Measurements from ENCODE around the gene ATG2B. TPM values are rescaled to one million over a fixed set of nuclear protein-coding genes. Genes with fewer than 3 reads are reported as not detected.

Gene ATG2B
- total and polyA plus RNA-seq, 2 donors (not counting 1 experiment from before 2014, with no cell fraction given) = 8.1 to 39.6 TPM

DNA sequence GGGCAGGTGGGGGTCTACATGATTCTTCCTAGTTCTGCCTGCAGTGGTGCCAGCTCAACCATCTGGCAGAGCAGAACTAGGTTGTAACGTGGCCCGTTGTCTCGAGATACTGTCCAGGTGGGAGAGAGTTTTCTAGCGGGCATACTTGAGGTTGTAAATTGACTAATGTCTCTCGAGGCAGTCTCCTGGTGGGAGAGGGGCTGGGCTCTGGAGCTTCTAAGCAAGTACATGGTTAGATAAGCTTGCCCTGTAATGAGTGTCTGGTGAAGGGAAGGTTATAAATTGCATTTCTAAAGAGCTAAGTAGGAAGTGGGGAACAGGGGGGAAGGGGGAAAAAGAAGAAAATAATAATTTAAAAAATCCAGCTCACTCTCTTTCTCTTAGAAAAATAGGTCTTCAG, 89.0 kb downstream of the ATG2B start:
- H3K79me2 ChIP-seq (ENCODE audit: control insufficient read depth, insufficient read depth, low read length) = no peaks in the 10 kb centered on the region
- no peak for TF ChIP-seq EZH2 (IDR thresholded peaks at IDR 0.05; ENCODE audit: borderline replicate concordance, insufficient read depth, low read depth, low read length, poor library complexity, severe bottlenecking)
- TF ChIP-seq, protein P1, sequence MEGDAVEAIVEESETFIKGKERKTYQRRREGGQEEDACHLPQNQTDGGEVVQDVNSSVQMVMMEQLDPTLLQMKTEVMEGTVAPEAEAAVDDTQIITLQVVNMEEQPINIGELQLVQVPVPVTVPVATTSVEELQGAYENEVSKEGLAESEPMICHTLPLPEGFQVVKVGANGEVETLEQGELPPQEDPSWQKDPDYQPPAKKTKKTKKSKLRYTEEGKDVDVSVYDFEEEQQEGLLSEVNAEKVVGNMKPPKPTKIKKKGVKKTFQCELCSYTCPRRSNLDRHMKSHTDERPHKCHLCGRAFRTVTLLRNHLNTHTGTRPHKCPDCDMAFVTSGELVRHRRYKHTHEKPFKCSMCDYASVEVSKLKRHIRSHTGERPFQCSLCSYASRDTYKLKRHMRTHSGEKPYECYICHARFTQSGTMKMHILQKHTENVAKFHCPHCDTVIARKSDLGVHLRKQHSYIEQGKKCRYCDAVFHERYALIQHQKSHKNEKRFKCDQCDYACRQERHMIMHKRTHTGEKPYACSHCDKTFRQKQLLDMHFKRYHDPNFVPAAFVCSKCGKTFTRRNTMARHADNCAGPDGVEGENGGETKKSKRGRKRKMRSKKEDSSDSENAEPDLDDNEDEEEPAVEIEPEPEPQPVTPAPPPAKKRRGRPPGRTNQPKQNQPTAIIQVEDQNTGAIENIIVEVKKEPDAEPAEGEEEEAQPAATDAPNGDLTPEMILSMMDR (IDR thresholded peaks at IDR 0.05) = no peak
- ATAC-seq (ENCODE audit: low read depth) (no peak), DNase-seq (no peak)
- H2AFZ ChIP-seq (ENCODE audit: insufficient read depth, low read depth, low read length, poor library complexity, severe bottlenecking) = no peak overlapping the region
- no peaks in the 10 kb centered on the region for H3K36me3 ChIP-seq (replicated peaks in 1 of 2; ENCODE audit: control extremely low read depth in 1 of 2, control insufficient read depth in 1 of 2, extremely low read depth in 1 of 2, insufficient read depth in 2 of 2, low read length in 1 of 2)
- H4K20me1 ChIP-seq (ENCODE audit: control insufficient read depth, insufficient read depth, low read length, poor library complexity, severe bottlenecking) = no peaks in the 10 kb centered on the region
- H3K4me3 Mint-ChIP-seq = no peak overlapping the region
- CTCF ChIA-PET = interaction anchor here (1.4 to 1.8 kb wide), 3 partner anchors 11 to 276 kb away, joined by 3 to 9 read pairs (median 7); no protein-coding TSS in a partner anchor
- intact Hi-C loops (cut with micrococcal nuclease) = loop anchor here (2.0 kb wide), 1 partner anchor 279 kb away; no protein-coding TSS in a partner anchor
- H3K9ac ChIP-seq (ENCODE audit: low read length) = no peak overlapping the region
- H3K4me1 ChIP-seq (ENCODE audit: control insufficient read depth in 2 of 2, insufficient read depth in 2 of 2, low read length in 2 of 2) = no peaks in the 10 kb centered on the region
- H3K9me3 Mint-ChIP-seq (ENCODE audit: insufficient read depth) = peaks cover 8% of the 10 kb centered on the region
- H3K27me3 Mint-ChIP-seq = no peaks in the 10 kb centered on the region
- H3K4me3 ChIP-seq (ENCODE audit: control extremely low read depth in 1 of 5, extremely low read depth in 1 of 5, insufficient read depth in 1 of 5, low read depth in 2 of 5, low read length in 4 of 5) = no peak overlapping the region
- no peak overlapping the region for H3K27ac ChIP-seq (ENCODE audit: low read length in 2 of 2)
- no peaks in the 10 kb centered on the region for H3K4me1 Mint-ChIP-seq
- POLR2A ChIA-PET = no interaction called here
- 86% methylated on average over 5 of the region's 5 CpGs for WGBS (ENCODE audit: insufficient coverage)
- H3K9me3 ChIP-seq (ENCODE audit: control extremely low read depth in 1 of 3, control insufficient read depth in 2 of 3, insufficient read depth in 1 of 3, low read length in 2 of 3) = peaks cover 1 to 12% (median 11%) of the 10 kb centered on the region in 3 donors
- H3K27ac Mint-ChIP-seq = no peak overlapping the region
- H3K27me3 ChIP-seq (replicated peaks in 1 of 4; ENCODE audit: control extremely low read depth in 1 of 4, control insufficient read depth in 3 of 4, insufficient read depth in 4 of 4, low read length in 3 of 4) = no peaks in the 10 kb centered on the region
- H3K4me2 ChIP-seq (replicated peaks; ENCODE audit: low read depth, low read length, poor library complexity, severe bottlenecking) = no peak overlapping the region

DNA sequence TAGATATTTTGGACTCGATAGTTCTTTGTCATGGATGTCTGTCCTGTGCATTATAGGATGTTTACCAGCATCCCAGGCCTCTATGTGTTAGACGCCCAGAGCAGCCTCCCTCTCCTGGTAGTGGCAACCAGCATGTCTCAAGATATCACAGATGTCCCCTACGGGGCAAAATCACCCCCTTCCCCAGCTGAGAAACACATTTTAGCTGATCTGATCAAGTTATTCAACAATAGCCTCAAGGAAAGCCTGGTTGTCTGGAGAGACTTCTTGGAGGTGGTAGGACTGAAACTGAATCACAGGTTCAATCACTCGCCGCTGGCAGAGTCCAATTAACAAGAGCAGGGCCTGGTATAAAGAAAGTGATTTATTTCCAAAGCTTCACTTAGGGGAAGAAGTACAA, 89.5 kb downstream of the ATG2B start:
- Histone ChIP-seq H2AFZ (ENCODE audit: insufficient read depth, low read depth, low read length, poor library complexity, severe bottlenecking) (no peak overlapping the region), H3K4me1 (ENCODE audit: control insufficient read depth in 2 of 2, insufficient read depth in 2 of 2, low read length in 2 of 2) (no peaks in the 10 kb centered on the region), H3K4me3 (ENCODE audit: control extremely low read depth in 1 of 5, extremely low read depth in 1 of 5, insufficient read depth in 1 of 5, low read depth in 2 of 5, low read length in 4 of 5) (no peak overlapping the region), H3K9me3 (ENCODE audit: control extremely low read depth in 1 of 3, control insufficient read depth in 2 of 3, insufficient read depth in 1 of 3, low read length in 2 of 3) (peaks cover 1 to 11% (median 11%) of the 10 kb centered on the region in 3 donors), H3K27ac (ENCODE audit: low read length in 2 of 2) (no peak overlapping the region), H3K27me3 (replicated peaks in 1 of 4; ENCODE audit: control extremely low read depth in 1 of 4, control insufficient read depth in 3 of 4, insufficient read depth in 4 of 4, low read length in 3 of 4) (no peaks in the 10 kb centered on the region), H3K9ac (ENCODE audit: low read length) (no peak overlapping the region), H3K79me2 (ENCODE audit: control insufficient read depth, insufficient read depth, low read length) (no peaks in the 10 kb centered on the region), H4K20me1 (ENCODE audit: control insufficient read depth, insufficient read depth, low read length, poor library complexity, severe bottlenecking) (no peaks in the 10 kb centered on the region), H3K4me2 (replicated peaks; ENCODE audit: low read depth, low read length, poor library complexity, severe bottlenecking) (no peak overlapping the region), H3K36me3 (replicated peaks in 1 of 2; ENCODE audit: control extremely low read depth in 1 of 2, control insufficient read depth in 1 of 2, extremely low read depth in 1 of 2, insufficient read depth in 2 of 2, low read length in 1 of 2) (no peaks in the 10 kb centered on the region)
- Mint-ChIP-seq H3K27me3 (no peaks in the 10 kb centered on the region), H3K4me3 (no peak overlapping the region), H3K4me1 (no peaks in the 10 kb centered on the region), H3K27ac (no peak overlapping the region), H3K9me3 (ENCODE audit: insufficient read depth) (peaks cover 8% of the 10 kb centered on the region)
- CTCF ChIA-PET = interaction anchor here (1.4 to 1.8 kb wide), 3 partner anchors 10 to 275 kb away, joined by 3 to 9 read pairs (median 7); no protein-coding TSS in a partner anchor
- ATAC-seq (ENCODE audit: low read depth) (no peak), DNase-seq (no peak)
- intact Hi-C loops (cut with micrococcal nuclease) = loop anchor here (2.0 kb wide), 1 partner anchor 279 kb away; no protein-coding TSS in a partner anchor
- POLR2A ChIA-PET = no interaction called here
- WGBS (ENCODE audit: insufficient coverage) = 94% methylated on average over 3 of the region's 5 CpGs
- TF ChIP-seq EZH2 (IDR thresholded peaks at IDR 0.05; ENCODE audit: borderline replicate concordance, insufficient read depth, low read depth, low read length, poor library complexity, severe bottlenecking) = no peak
- TF ChIP-seq, protein P1 (IDR thresholded peaks at IDR 0.05) = no peak
